Ectodermal cell (in vitro differentiated cells): ENCODE data around the gene SOX30.

Experiments
- H3K27ac ChIP-seq: 2 replicates; pipeline ENCODE4 v1.7.0; 2013; ENCODE audit warnings: mild to moderate bottlenecking, low read depth, low read length; ENCODE audit not compliant: insufficient read depth, poor library complexity, severe bottlenecking
- H3K27me3 ChIP-seq: 2 replicates; pipeline ENCODE4 v1.7.0; 2013; ENCODE audit warnings: mild to moderate bottlenecking, low read length; ENCODE audit not compliant: insufficient read depth, control insufficient read depth, poor library complexity, severe bottlenecking
- H3K36me3 ChIP-seq: one replicate; pipeline ENCODE4 v1.7.0; 2013; ENCODE audit warnings: low read length; ENCODE audit not compliant: control insufficient read depth, insufficient read depth
- H3K4me1 ChIP-seq: one replicate; pipeline ENCODE4 v1.7.0; 2013; ENCODE audit warnings: low read length; ENCODE audit not compliant: control insufficient read depth, insufficient read depth
- H3K4me3 ChIP-seq: 2 replicates; pipeline ENCODE4 v1.7.0; 2013; ENCODE audit warnings: low read depth, low read length, control low read depth; ENCODE audit not compliant: insufficient read depth
- H3K9me3 ChIP-seq: 2 replicates; pipeline ENCODE4 v1.7.0; 2013; ENCODE audit warnings: mild to moderate bottlenecking, low read length, moderate library complexity; ENCODE audit not compliant: control insufficient read depth
- WGBS, 2 experiments: methylation state at CpG; one replicate each; pipeline ENCODE4 v1.1.7; 2013; ENCODE audit warnings: missing lambda C conversion rate in 2 of 2; 5-methylcytosine and 5-hydroxymethylcytosine counted together

Gene SOX30

GRCh38 chr5:157607371-157608161 lies 44.7 kb downstream of the SOX30 start:
- WGBS, 2 experiments = 86 to 90% methylated on average over 7 of the region's 7 CpGs
- Histone ChIP-seq H3K9me3 (no peaks in the 10 kb centered on the region), H3K36me3 (no peaks in the 10 kb centered on the region), H3K4me1 (no peaks in the 10 kb centered on the region), H3K27me3 (no peaks in the 10 kb centered on the region), H3K27ac (no peak overlapping the region), H3K4me3 (no peak overlapping the region)

- Histone ChIP-seq H3K27me3 (no peaks in the 10 kb centered on the region), H3K36me3 (no peaks in the 10 kb centered on the region), H3K27ac (no peak overlapping the region), H3K9me3 (no peaks in the 10 kb centered on the region), H3K4me1 (no peaks in the 10 kb centered on the region), H3K4me3 (no peak overlapping the region)
- WGBS, 2 experiments = 90% methylated on average over 2 of the region's 2 CpGs
Observed at GRCh38 chr5:157606046-157606445, 46.2 kb downstream of the SOX30 start.

GRCh38 chr5:157603333-157604190 lies 48.7 kb downstream of the SOX30 start:
- Histone ChIP-seq H3K36me3 (no peaks in the 10 kb centered on the region), H3K27me3 (no peaks in the 10 kb centered on the region), H3K4me1 (no peaks in the 10 kb centered on the region), H3K27ac (no peak overlapping the region), H3K4me3 (no peak overlapping the region), H3K9me3 (no peaks in the 10 kb centered on the region)
- 92 to 95% methylated on average over 11 to 12 of the region's 12 CpGs for WGBS, 2 experiments

- H3K27me3 ChIP-seq = no peaks in the 10 kb centered on the region
- no peaks in the 10 kb centered on the region for H3K36me3 ChIP-seq
- H3K4me3 ChIP-seq = no peak overlapping the region
- no peak overlapping the region for H3K27ac ChIP-seq
- WGBS, 2 experiments = 88 to 89% methylated on average over 4 of the region's 4 CpGs
- no peaks in the 10 kb centered on the region for H3K9me3 ChIP-seq
- no peaks in the 10 kb centered on the region for H3K4me1 ChIP-seq
Observed at GRCh38 chr5:157602505-157602904, 49.7 kb downstream of the SOX30 start.

GRCh38 chr5:157600252-157600651 lies 52.0 kb downstream of the SOX30 start:
- peaks cover 3% of the 10 kb centered on the region for H3K4me1 ChIP-seq
- H3K27ac ChIP-seq = no peak overlapping the region
- 91 to 100% methylated on average over 1 of the region's 1 CpG for WGBS, 2 experiments
- H3K27me3 ChIP-seq = no peaks in the 10 kb centered on the region
- H3K36me3 ChIP-seq = no peaks in the 10 kb centered on the region
- no peak overlapping the region for H3K4me3 ChIP-seq
- no peaks in the 10 kb centered on the region for H3K9me3 ChIP-seq

- peaks cover 3% of the 10 kb centered on the region for H3K4me1 ChIP-seq
- no peaks in the 10 kb centered on the region for H3K36me3 ChIP-seq
- WGBS, 2 experiments = 91 to 92% methylated on average over 1 of the region's 3 CpGs
- no peaks in the 10 kb centered on the region for H3K27me3 ChIP-seq
- no peaks in the 10 kb centered on the region for H3K9me3 ChIP-seq
- no peak overlapping the region for H3K4me3 ChIP-seq
- no peak overlapping the region for H3K27ac ChIP-seq
Observed at GRCh38 chr5:157599565-157599964, 52.7 kb downstream of the SOX30 start.

- H3K9me3 ChIP-seq = no peaks in the 10 kb centered on the region
- H3K4me1 ChIP-seq = peaks cover 3% of the 10 kb centered on the region
- no peak overlapping the region for H3K27ac ChIP-seq
- no peak overlapping the region for H3K4me3 ChIP-seq
- 85 to 100% methylated on average over 2 of the region's 2 CpGs for WGBS, 2 experiments
- no peaks in the 10 kb centered on the region for H3K36me3 ChIP-seq
- H3K27me3 ChIP-seq = no peaks in the 10 kb centered on the region
Observed at GRCh38 chr5:157598350-157598936, 53.8 kb downstream of the SOX30 start.

GRCh38 chr5:157597277-157597676 lies 55.0 kb downstream of the SOX30 start:
- Histone ChIP-seq H3K27me3 (no peaks in the 10 kb centered on the region), H3K4me3 (no peak overlapping the region), H3K36me3 (no peaks in the 10 kb centered on the region), H3K9me3 (no peaks in the 10 kb centered on the region), H3K4me1 (peaks cover 3% of the 10 kb centered on the region), H3K27ac (no peak overlapping the region)
- 57 to 80% methylated on average over 1 of the region's 1 CpG for WGBS, 2 experiments

- Histone ChIP-seq H3K9me3 (no peaks in the 10 kb centered on the region), H3K4me1 (peaks cover 3% of the 10 kb centered on the region), H3K36me3 (no peaks in the 10 kb centered on the region), H3K4me3 (no peak overlapping the region), H3K27me3 (no peaks in the 10 kb centered on the region), H3K27ac (no peak overlapping the region)
- WGBS, 2 experiments = 92 to 95% methylated on average over 5 of the region's 5 CpGs
Observed at GRCh38 chr5:157596487-157596886, 55.8 kb downstream of the SOX30 start.
